H1 (cell line): ENCODE measurements around the gene TRMT2B. TPM values are rescaled to one million over a fixed set of nuclear protein-coding genes. Genes with fewer than 3 reads are reported as not detected.

Experiments
- CTCF ChIA-PET: fragments of 300-600 bp; sonication (Branson Sonifier 250); formaldehyde crosslinking; loops from one replicate; lab custom pipeline; 2021; ENCODE audit not compliant: partially characterized antibody; lab: Charles Lee
- POLR2A ChIA-PET: fragments of 300-600 bp; sonication (Branson Sonifier 250); formaldehyde crosslinking; loops from one replicate; lab custom pipeline; 2021; ENCODE audit warnings: inconsistent platforms; ENCODE audit not compliant: partially characterized antibody; lab: Charles Lee
- DNase-seq, 2 experiments: peaks; one replicate each; pipeline versions ENCODE4 v3.0.0 to v3.0.0-alpha.2; 2010 to 2022; ENCODE audit warnings: low spot score in 2 of 2, low read depth in 1 of 2, mixed read lengths in 1 of 2
- FAIRE-seq: peaks from 2 replicates; lab custom pipeline; 2011; peaks lifted over from hg19 to GRCh38; lab: Jason Lieb, UNC
- H2AFZ ChIP-seq: 2 replicates; pipeline ENCODE4 v1.8.1; 2012; ENCODE audit warnings: low read length, inconsistent platforms
- H2AK5ac ChIP-seq: 2 replicates; pipeline ENCODE4 v1.6.1; 2013; ENCODE audit warnings: low read depth, low read length
- H2BK120ac ChIP-seq: replicated peaks from 2 replicates; pipeline ENCODE3; 2013; ENCODE audit warnings: low read depth, low read length, inconsistent platforms
- H2BK12ac ChIP-seq: 2 replicates; pipeline ENCODE4 v1.6.1; 2013; ENCODE audit warnings: low read depth, low read length
- H2BK15ac ChIP-seq: 2 replicates; pipeline ENCODE4 v1.6.1; 2013; ENCODE audit warnings: low read length
- H2BK20ac ChIP-seq: 2 replicates; pipeline ENCODE4 v1.6.1; 2013; ENCODE audit warnings: low read length
- H2BK5ac ChIP-seq: 2 replicates; pipeline ENCODE4 v1.6.1; 2013; ENCODE audit warnings: low read depth, low read length
- H3K14ac ChIP-seq: 2 replicates; pipeline ENCODE4 v1.6.1; 2013; ENCODE audit warnings: inconsistent platforms; ENCODE audit not compliant: insufficient read length
- H3K18ac ChIP-seq: 2 replicates; pipeline ENCODE4 v1.6.1; 2013; ENCODE audit warnings: low read length; ENCODE audit errors: extremely low read depth
- H3K23ac ChIP-seq: 2 replicates; pipeline ENCODE4 v1.6.1; 2013; ENCODE audit warnings: inconsistent platforms; ENCODE audit not compliant: insufficient read length
- H3K23me2 ChIP-seq: 2 replicates; pipeline ENCODE4 v1.6.1; 2013; ENCODE audit warnings: low read depth, low read length
- H3K27ac ChIP-seq: 2 replicates; pipeline ENCODE4 v1.6.1; 2011; ENCODE audit warnings: low read depth, low read length, inconsistent platforms
- H3K27me3 ChIP-seq, 4 experiments: replicated peaks in 1 of 4; 1 replicate in 1 of 4; 2 replicates in 3 of 4; pipeline versions ENCODE4 v1.6.1 to v1.8.1; 2011 to 2013; ENCODE audit warnings: low read length in 3 of 4, mild to moderate bottlenecking in 3 of 4, inconsistent platforms in 2 of 4, mixed read lengths in 2 of 4, moderate library complexity in 1 of 4; ENCODE audit not compliant: control insufficient read depth in 3 of 4, insufficient read depth in 3 of 4; ENCODE audit errors: extremely low read depth in 1 of 4
- H3K36me3 ChIP-seq, 4 experiments: 2 replicates each; pipeline versions ENCODE4 v1.6.1 to v1.8.1; 2011 to 2013; ENCODE audit warnings: mild to moderate bottlenecking in 4 of 4, low read length in 3 of 4, moderate library complexity in 2 of 4, control low read depth in 1 of 4, inconsistent platforms in 1 of 4; ENCODE audit not compliant: insufficient read depth in 4 of 4, control insufficient read depth in 2 of 4
- H3K4ac ChIP-seq: replicated peaks from 2 replicates; pipeline ENCODE3; 2013; ENCODE audit warnings: low read length, low read depth, mixed read lengths, inconsistent platforms; ENCODE audit not compliant: insufficient read length
- H3K4me1 ChIP-seq, 4 experiments: replicated peaks in 1 of 4; 1 replicate in 1 of 4; 2 replicates in 3 of 4; pipeline versions ENCODE4 v1.6.1 to v1.8.1; 2011 to 2013; ENCODE audit warnings: low read length in 3 of 4, inconsistent platforms in 2 of 4, mixed read lengths in 1 of 4; ENCODE audit not compliant: insufficient read depth in 4 of 4, control insufficient read depth in 3 of 4
- H3K4me2 ChIP-seq, 2 experiments: 2 replicates each; pipeline versions ENCODE4 v1.6.1 to v1.8.1; 2011 to 2013; ENCODE audit warnings: low read depth in 2 of 2, low read length in 2 of 2, control low read depth in 1 of 2, inconsistent platforms in 1 of 2, mild to moderate bottlenecking in 1 of 2; ENCODE audit not compliant: insufficient read depth in 1 of 2
- H3K4me3 ChIP-seq, 4 experiments: fragments of 200-600, 300-600 bp in 1 of 4; sonication (generic), shearing (Covaris generic), sonication (Bioruptor Twin) in 1 of 4; 2 replicates each; pipeline versions ENCODE4 v1.5.1 to v1.8.1; 2011 to 2016; ENCODE audit warnings: low read length in 4 of 4, low read depth in 3 of 4, control low read depth in 2 of 4, inconsistent platforms in 2 of 4, mild to moderate bottlenecking in 2 of 4, mixed read lengths in 1 of 4, moderate library complexity in 1 of 4; ENCODE audit not compliant: insufficient read depth in 2 of 4; ENCODE audit errors: extremely low read depth in 1 of 4
- H3K56ac ChIP-seq: replicated peaks from 2 replicates; pipeline ENCODE3; 2013; ENCODE audit warnings: low read depth, mild to moderate bottlenecking, mixed read lengths, low read length, inconsistent platforms; ENCODE audit not compliant: insufficient read length
- H3K79me1 ChIP-seq: 2 replicates; pipeline ENCODE4 v1.6.1; 2013; ENCODE audit warnings: low read depth, low read length, control low read depth
- H3K79me2 ChIP-seq, 2 experiments: 2 replicates each; pipeline versions ENCODE4 v1.6.1 to v1.8.1; 2012 to 2013; ENCODE audit warnings: low read length in 2 of 2, mild to moderate bottlenecking in 2 of 2, inconsistent platforms in 1 of 2; ENCODE audit not compliant: insufficient read depth in 2 of 2, control insufficient read depth in 1 of 2
- H3K9ac ChIP-seq, 4 experiments: replicated peaks in 1 of 4; 1 replicate in 1 of 4; 2 replicates in 3 of 4; pipeline versions ENCODE4 v1.6.1 to v1.8.1; 2011 to 2013; ENCODE audit warnings: low read depth in 3 of 4, low read length in 3 of 4, control low read depth in 2 of 4, mild to moderate bottlenecking in 2 of 4, moderate library complexity in 2 of 4, inconsistent platforms in 1 of 4; ENCODE audit errors: extremely low read depth in 1 of 4
- H3K9me3 ChIP-seq, 2 experiments: 2 replicates each; pipeline versions ENCODE4 v1.6.1 to v1.8.1; 2012 to 2013; ENCODE audit warnings: mild to moderate bottlenecking in 2 of 2, moderate library complexity in 2 of 2, control low read depth in 1 of 2, inconsistent platforms in 1 of 2, low read depth in 1 of 2, low read length in 1 of 2, mixed read lengths in 1 of 2; ENCODE audit not compliant: insufficient read depth in 2 of 2
- H4K20me1 ChIP-seq, 2 experiments: replicated peaks in 1 of 2; 2 replicates each; pipeline versions ENCODE3 to v1.8.1; 2011 to 2013; ENCODE audit warnings: inconsistent platforms in 2 of 2, low read length in 2 of 2, mild to moderate bottlenecking in 1 of 2; ENCODE audit not compliant: insufficient read depth in 2 of 2, control insufficient read depth in 1 of 2
- H4K5ac ChIP-seq: 2 replicates; pipeline ENCODE4 v1.6.1; 2013; ENCODE audit warnings: low read length, low read depth, mixed read lengths, inconsistent platforms; ENCODE audit not compliant: insufficient read length
- H4K8ac ChIP-seq: 2 replicates; pipeline ENCODE4 v1.8.0; 2013; ENCODE audit warnings: mild to moderate bottlenecking, moderate library complexity, low read length, inconsistent platforms; ENCODE audit not compliant: insufficient read depth; ENCODE audit errors: extremely low read depth
- H4K91ac ChIP-seq: replicated peaks from 2 replicates; pipeline ENCODE3; 2013; ENCODE audit warnings: low read length, mixed read lengths, inconsistent platforms; ENCODE audit not compliant: insufficient read length
- BACH1 ChIP-seq: IDR thresholded peaks from 2 replicates; pipeline ENCODE4 v1.6.1; 2012; ENCODE audit warnings: low read length, improper control_type of control experiment
- CBX8 ChIP-seq: fragments of 300-800, 300-1000 bp; sonication (generic); IDR thresholded peaks from 2 replicates; pipeline ENCODE4 v1.7.1; 2016; ENCODE audit warnings: low read depth, low read length, borderline replicate concordance
- EP300 ChIP-seq, 2 experiments: IDR thresholded peaks; 1 replicate in 1 of 2; 2 replicates in 1 of 2; pipeline ENCODE4 v1.6.1; 2011 to 2012; ENCODE audit warnings: low read depth in 2 of 2, low read length in 2 of 2, mild to moderate bottlenecking in 2 of 2, borderline replicate concordance in 1 of 2, inconsistent platforms in 1 of 2, moderate library complexity in 1 of 2
- PHF8 ChIP-seq: fragments of 200-600 bp; sonication (generic); conservative IDR thresholded peaks from 2 replicates; pipeline ENCODE4 v1.7.1; 2012; ENCODE audit warnings: low read depth, mild to moderate bottlenecking, inconsistent platforms, low read length, moderate library complexity
- POLR2AphosphoS5 ChIP-seq: IDR thresholded peaks from 2 replicates; pipeline ENCODE4 v1.6.1; 2011; ENCODE audit warnings: low read depth, low read length
- RBBP5 ChIP-seq: IDR thresholded peaks from 2 replicates; pipeline ENCODE4 v1.7.1; 2012; ENCODE audit warnings: low read depth, mild to moderate bottlenecking, inconsistent platforms, low read length, moderate library complexity, borderline replicate concordance
- RXRA ChIP-seq: IDR thresholded peaks from 2 replicates; pipeline ENCODE4 v1.6.1; 2011; ENCODE audit warnings: low read depth, mild to moderate bottlenecking, low read length, moderate library complexity; ENCODE audit not compliant: insufficient read depth
- SP1 ChIP-seq: IDR thresholded peaks from 2 replicates; pipeline ENCODE4 v1.6.1; 2011; ENCODE audit warnings: low read depth, low read length
- TAF7 ChIP-seq: optimal IDR thresholded peaks from 2 replicates; pipeline ENCODE3; 2011; ENCODE audit warnings: low read depth, mild to moderate bottlenecking, inconsistent platforms, low read length, moderate library complexity, borderline replicate concordance
- WGBS, 2 experiments: shearing (Covaris generic) in 1 of 2; methylation state at CpG; one replicate each; pipeline versions ENCODE4 v1.1.6 to v1.1.7; 2013 to 2015; ENCODE audit warnings: low lambda C conversion rate in 2 of 2, mixed read lengths in 2 of 2, inconsistent platforms in 1 of 2, low coverage in 1 of 2, missing lambda C conversion rate in 1 of 2; ENCODE audit not compliant: insufficient replicate concordance in 2 of 2, insufficient coverage in 1 of 2, insufficient read length in 1 of 2; ENCODE audit errors: extremely low coverage in 1 of 2, missing lambda C conversion rate in 1 of 2; 5-methylcytosine and 5-hydroxymethylcytosine counted together
- polyA plus RNA-seq, 7 experiments: library from polyadenylated mRNA; depleted of rRNA in 3 of 7; stranded (reverse) in 5 of 7; unstranded in 2 of 7; fragments of >200 nt in 5 of 7; fragments of 200-250 nt in 2 of 7; gene quantifications; 1 replicate in 5 of 7; 2 replicates in 1 of 7; 4 replicates in 1 of 7; pipeline versions ENCODE4 v1.2.1 to v1.2.3, GENCODE V29; 2011 to 2013; ENCODE audit warnings: missing spikeins in 2 of 7, mixed read lengths in 2 of 7
- total RNA-seq: library from RNA; stranded (reverse); fragmentation: NEBNext Ultra II Directional; extraction: Animal tissue kit (Norgen Biotek cat#: 25700); gene quantifications from 2 replicates; pipeline ENCODE4 v1.2.1, GENCODE V29; 2021

Gene TRMT2B
- total and polyA plus RNA-seq, 2 of the 8 experiments (the other 6 are each of a cell fraction or from before 2014, with no cell fraction given), result 12.1 to 12.4 TPM

DNA sequence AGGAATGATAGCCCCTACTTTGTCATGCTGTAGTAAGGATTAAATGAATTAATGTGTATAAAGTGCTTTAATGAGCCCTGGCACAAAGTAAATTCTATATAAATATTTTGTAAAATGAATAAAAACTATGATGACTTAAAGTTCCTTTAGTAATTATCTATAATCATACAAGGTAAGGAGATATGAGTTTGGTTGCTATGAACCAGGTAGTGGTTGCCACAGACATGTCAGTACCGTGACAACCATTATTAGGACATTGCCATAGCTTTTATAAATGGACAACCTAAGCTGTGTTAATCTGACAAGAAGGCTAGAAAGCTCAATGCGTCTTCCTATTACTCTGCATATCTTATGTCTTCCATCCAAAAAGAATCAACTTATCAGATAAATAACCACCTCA is 82.5 kb downstream of the TRMT2B start, which contains the start of gene ARL13A:
TSS of gene ARL13A (plus strand) at position 301 of the 400 bp plus-strand sequence. CDS start 3,982 bp downstream, outside the sequence.
- Histone ChIP-seq H2BK120ac (no peak within 1 kb of the TSS), H3K14ac (no peak within 1 kb of the TSS), H3K4me3 (no peak within 1 kb of the TSS), H3K79me2 (no peaks in the 10 kb centered on the region)
- no peak for DNase-seq
- TF ChIP-seq PHF8 (no peak), POLR2AphosphoS5 (no peak), BACH1 (no peak), TAF7 (no peak), CBX8 (no peak), RXRA (no peak), SP1 (no peak), EP300 (IDR thresholded peaks at IDR 0.05; ENCODE audit: borderline replicate concordance in 1 of 2, low read depth in 2 of 2, low read length in 2 of 2) (no peak), RBBP5 (no peak)
- TF ChIP-seq, all 59 proteins: peak for 0
- H2BK15ac ChIP-seq, result no peak within 1 kb of the TSS
- H3K4me1 ChIP-seq, result no peaks in the 10 kb centered on the region
- no peak within 1 kb of the TSS for H2BK12ac ChIP-seq
- H4K91ac ChIP-seq, result no peak within 1 kb of the TSS
- no peaks in the 10 kb centered on the region for H3K36me3 ChIP-seq
- H3K27ac ChIP-seq, result no peak within 1 kb of the TSS
- no peaks in the 10 kb centered on the region for H3K23me2 ChIP-seq
- no peaks in the 10 kb centered on the region; a peak in 1 of 4 replicates for H3K9me3 ChIP-seq
- ChIA-PET CTCF (interaction anchor here (0.6 kb wide), 1 partner anchor 24 kb away, joined by 4 read pairs; no protein-coding TSS in a partner anchor), POLR2A (no interaction called here)
- H3K27me3 ChIP-seq, result no peaks in the 10 kb centered on the region
- no peak within 1 kb of the TSS for H2BK20ac ChIP-seq
- no peak within 1 kb of the TSS for H4K8ac ChIP-seq
- H3K9ac ChIP-seq, result no peak within 1 kb of the TSS
- no peak within 1 kb of the TSS for H3K4ac ChIP-seq
- 90% methylated on average over 2 of the region's 2 CpGs; no CpG with 5 or more reads in 1 of the 2 experiments for WGBS, 2 experiments
- H3K18ac ChIP-seq, result no peak within 1 kb of the TSS
- FAIRE-seq, result no peak
- H2AFZ ChIP-seq, result no peak within 1 kb of the TSS
- no peak within 1 kb of the TSS for H3K56ac ChIP-seq
- H3K4me2 ChIP-seq, result no peak within 1 kb of the TSS
- no peak within 1 kb of the TSS for H4K5ac ChIP-seq
- no peak within 1 kb of the TSS for H2AK5ac ChIP-seq
- H4K20me1 ChIP-seq, result no peaks in the 10 kb centered on the region
- no peak within 1 kb of the TSS for H2BK5ac ChIP-seq
- no peak within 1 kb of the TSS for H3K23ac ChIP-seq
- no peaks in the 10 kb centered on the region for H3K79me1 ChIP-seq
